GM19025 (cell line): Measurements from ENCODE around the gene PARG.
"Not testable (repeated sequence)": the region's sequence is repeated elsewhere in the genome, so short reads cannot be mapped to it uniquely, and the experiment has no call there.

Experiments used
- ATAC-seq: cut with Tn5 transposase; IDR thresholded peaks from one replicate; pipeline ENCODE4 v1.9.1; 2021; ENCODE audit warnings: mild to moderate bottlenecking, low read depth, moderate library complexity; ENCODE audit not compliant: unreplicated experiment

The PARG gene

GRCh38 chr10:49833168-49833567 is 108.7 kb downstream of the PARG start:
- no peak for ATAC-seq

GRCh38 chr10:49831352-49832035 is 110.3 kb downstream of the PARG start:
- ATAC-seq = no peak

GRCh38 chr10:49830846-49831245 is 111.0 kb downstream of the PARG start:
- ATAC-seq = no peak

- no peak for ATAC-seq
These were observed 111.8 kb downstream of the PARG start for GRCh38 chr10:49830016-49830415.

- ATAC-seq = no peak
These were observed 114.5 kb downstream of the PARG start for GRCh38 chr10:49827297-49827696.

DNA sequence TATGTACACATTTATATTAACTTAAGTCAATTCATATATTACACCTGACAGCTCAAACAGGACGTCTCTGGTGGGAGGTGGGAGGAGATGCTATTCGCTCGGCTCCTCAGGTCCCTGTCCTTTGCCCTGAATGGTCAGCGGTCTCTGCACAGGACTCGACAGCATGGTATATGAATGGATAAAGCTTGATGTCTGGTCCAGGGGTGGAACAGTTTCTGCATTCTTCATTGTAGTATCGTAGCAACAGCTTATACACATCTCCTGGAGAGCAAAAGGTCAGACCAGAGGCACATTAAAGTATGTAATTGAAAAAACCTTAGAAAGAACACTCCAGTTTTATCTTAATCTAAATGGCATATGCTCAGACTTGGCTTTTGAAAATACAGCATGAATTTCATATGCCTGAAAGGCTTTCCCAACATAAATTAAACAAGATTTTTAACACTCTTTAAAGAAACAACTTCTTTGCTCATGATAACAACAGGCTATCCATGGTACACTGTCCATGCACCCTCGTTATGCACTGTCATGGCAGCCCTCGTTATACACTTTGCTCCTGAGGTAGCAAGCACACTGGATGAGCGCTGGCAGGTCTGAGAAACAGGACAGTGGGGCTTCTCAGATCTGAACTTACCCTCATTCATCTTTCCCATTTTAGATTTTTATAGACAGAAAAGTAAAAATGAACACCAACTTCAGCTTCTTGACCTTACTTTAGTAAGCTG is 122.4 kb downstream of the PARG start:
- no peak for ATAC-seq

GRCh38 chr10:49817845-49818244 is 124.0 kb downstream of the PARG start:
- ATAC-seq = no peak

DNA sequence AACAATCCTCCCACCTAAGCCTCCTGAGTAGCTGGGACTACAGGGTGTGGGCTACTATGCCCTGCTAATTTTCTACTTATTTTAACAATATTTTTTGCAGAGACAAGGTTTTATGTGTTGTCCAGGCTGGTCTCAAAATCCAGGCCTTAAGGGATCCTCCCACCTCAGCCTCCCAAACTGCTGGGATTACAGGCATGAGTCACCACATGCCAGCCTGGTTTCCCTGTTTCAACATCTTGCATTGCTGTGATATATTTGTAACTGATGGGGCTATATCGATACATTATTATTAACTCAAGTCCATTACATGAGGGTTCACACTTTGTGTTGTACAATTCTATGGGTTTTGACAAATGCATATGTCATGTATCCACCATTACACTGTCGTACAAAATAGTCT is 137.8 kb downstream of the PARG start:
- ATAC-seq = no peak

DNA sequence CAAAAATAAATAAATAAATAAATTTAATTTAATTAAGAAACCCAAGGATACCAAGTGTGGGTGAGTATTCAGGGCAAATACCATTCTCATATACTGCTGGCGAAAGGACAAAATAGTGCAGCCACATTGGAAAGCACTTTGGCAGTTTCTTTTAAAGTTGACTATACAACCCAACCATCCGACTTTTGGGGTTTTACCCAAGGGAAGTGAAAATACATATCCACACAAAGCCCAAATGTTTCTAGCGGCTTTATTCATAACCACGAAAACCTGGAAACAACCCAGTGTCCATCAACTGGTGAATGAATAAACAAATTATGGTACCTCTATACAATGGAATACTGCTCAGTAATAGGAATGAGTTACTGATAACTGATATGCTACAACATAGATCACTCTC is 143.6 kb downstream of the PARG start:
- no peak for ATAC-seq

DNA sequence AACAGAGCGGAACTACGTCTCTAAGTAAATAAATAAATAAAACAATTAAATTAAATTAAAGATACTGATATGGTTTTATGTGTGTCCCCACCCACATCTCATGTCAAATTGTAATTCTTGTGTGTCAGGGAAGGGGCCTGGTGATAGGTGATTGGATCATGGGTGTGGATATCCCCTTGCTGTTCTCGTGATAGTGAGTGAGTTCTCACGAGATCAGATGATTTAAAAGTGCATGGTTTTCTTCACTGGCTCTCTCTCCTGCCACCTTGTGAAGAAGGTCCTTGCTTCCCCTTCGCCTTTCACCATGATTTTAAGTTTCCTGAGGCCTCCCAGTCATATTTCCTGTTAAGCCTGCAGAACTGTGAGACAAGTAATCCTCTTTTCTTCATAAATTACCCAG is 150.7 kb downstream of the PARG start:
- ATAC-seq = no peak

DNA sequence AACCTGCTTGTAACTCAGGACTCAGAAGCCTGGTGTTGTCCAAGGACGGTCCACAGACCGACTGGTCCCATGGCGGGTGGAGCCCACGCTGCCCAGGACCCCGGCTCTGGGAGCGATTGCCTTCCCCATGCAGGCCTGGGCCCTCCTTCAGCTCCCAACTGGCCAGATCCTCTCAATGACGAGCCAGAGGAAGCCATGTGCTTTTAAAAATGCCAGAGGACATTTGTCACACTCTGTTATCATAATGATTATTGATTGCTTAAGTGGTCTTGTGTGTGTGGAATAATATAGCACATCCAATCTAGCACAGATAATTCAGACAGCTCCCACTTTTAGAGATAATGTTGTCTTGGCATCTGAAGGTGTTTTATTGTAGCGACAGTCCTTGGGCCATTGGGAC is 157.1 kb downstream of the PARG start:
- no peak for ATAC-seq

GRCh38 chr10:49783645-49784044 is 158.2 kb downstream of the PARG start:
- no peak for ATAC-seq

- no peak for ATAC-seq
These were observed 160.6 kb downstream of the PARG start for GRCh38 chr10:49781247-49781646.

DNA sequence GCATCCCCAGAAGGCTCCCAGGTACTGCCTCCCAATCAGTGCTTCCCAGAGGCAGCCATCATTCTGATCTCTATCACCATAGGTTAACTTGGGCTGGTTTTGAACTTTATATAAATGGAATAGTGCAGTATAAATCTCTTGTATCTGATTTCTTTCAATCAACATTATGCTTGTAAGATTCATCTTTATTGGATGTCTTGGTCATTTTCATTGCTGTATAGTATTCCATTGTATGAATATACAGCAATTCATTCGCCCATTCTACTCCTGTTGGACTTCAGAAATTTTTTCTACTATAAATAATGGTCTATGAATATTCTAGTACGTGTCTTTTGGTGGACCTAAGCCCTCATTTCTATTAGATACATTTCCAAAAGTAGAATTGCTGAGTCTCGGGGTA is 163.6 kb downstream of the PARG start:
- no peak for ATAC-seq

GRCh38 chr10:49776851-49777250 is 165.0 kb downstream of the PARG start:
- ATAC-seq = no peak

- no peak for ATAC-seq
These were observed 166.8 kb downstream of the PARG start for GRCh38 chr10:49775014-49775413.

DNA sequence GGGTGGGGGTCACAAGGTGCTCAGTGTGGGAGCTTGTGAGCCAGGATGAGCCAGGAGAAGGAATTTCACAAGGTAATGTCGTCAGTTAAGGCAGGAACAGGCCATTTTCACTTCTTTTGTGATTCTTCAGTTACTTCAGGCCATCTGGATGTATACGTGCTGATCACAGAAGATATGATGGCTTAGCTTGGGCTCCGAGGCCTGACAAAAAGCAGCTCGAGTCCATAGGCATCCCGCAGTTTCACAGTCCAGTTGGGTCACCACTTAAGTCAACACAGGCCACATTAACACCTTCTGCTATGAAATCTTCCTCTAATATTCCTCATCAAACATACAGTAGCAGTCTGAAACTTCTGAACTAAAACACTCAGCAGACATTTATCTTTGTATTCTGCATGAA is 168.9 kb downstream of the PARG start:
- ATAC-seq = not testable (repeated sequence)

GRCh38 chr10:49771046-49771445 is 170.8 kb downstream of the PARG start:
- not testable (repeated sequence) for ATAC-seq

- no peak for ATAC-seq
These were observed 172.1 kb downstream of the PARG start for GRCh38 chr10:49769692-49770091.

DNA sequence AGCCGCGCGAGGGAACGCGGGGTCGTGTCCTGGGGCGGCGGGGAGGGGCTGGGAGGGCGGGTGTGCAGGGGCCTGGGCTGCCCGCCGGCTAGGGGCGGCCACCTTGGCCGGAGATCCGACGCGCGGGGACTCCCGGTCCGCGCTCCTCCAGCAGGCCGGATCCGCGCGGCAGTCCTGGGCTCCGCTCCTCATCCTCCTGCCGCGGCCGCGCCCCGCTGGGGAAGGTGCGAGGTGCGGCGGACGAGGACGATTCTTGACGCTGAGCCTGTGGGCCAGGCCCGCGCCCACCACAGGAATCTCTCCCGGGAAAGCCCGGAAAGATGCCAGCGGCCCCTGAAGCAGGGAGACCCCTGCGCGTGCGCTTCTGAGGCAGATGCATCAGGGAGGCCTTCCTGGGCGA is 173.1 kb downstream of the PARG start:
- ATAC-seq = no peak

DNA sequence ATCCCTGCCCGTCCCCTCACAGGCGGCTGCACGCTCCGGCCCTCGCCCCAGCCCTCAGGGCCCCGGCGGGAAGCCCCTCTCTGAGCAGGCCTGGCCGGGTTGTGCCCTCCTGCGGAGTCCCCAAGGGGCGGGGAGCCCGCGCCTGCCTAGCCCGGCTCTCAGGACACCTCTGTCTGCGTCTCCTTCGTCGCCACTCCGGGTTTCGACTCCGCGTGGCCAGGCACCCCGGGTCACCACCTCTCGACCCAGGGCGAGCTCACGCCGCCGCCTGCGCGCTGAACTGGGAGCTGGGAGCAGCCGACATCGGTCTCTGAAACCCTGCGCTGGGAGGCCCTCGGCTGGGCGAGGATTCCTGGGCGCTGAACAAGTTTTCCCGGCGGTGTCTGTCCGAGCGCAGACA is 173.5 kb downstream of the PARG start:
- no peak for ATAC-seq
